Measurements from ENCODE around the gene DOCK4.

GRCh38 chr7:111833466-111833865 is 372.7 kb downstream of the DOCK4 start:
- no peak for TF ChIP-seq CTCF (IDR thresholded peaks at IDR 0.05; ENCODE audit: insufficient read depth, low read length)
- no peak for TF ChIP-seq POLR2AphosphoS5 (IDR thresholded peaks at IDR 0.05; ENCODE audit: low read depth)
- no peak for TF ChIP-seq REST (IDR thresholded peaks at IDR 0.05; ENCODE audit: insufficient replicate concordance, low read depth)
